Sigmoid colon (tissue), 7 donors: ENCODE measurements around the gene GDAP1L1. TPM values are rescaled to one million over a fixed set of nuclear protein-coding genes. Genes with fewer than 3 reads are reported as not detected.
"Not testable (repeated sequence)": the region's sequence is repeated elsewhere in the genome, so short reads cannot be mapped to it uniquely, and the experiment has no call there.

Experiments used
- DNase-seq: peaks from one replicate; pipeline ENCODE4 v3.0.0-alpha.2; 2019
- H3K27ac ChIP-seq, 4 donors: fragments of 200-600 bp; sonication (generic); one replicate each; pipeline ENCODE4 v1.5.1; 2016 to 2019; ENCODE audit warnings: mild to moderate bottlenecking in 1 of 4
- H3K27me3 ChIP-seq, 3 donors: fragments of 200-600 bp; sonication (generic); one replicate each; pipeline ENCODE4 v1.5.1; 2019; ENCODE audit warnings: mild to moderate bottlenecking in 1 of 3
- H3K36me3 ChIP-seq, 4 donors: fragments of 200-600 bp; sonication (generic); one replicate each; pipeline ENCODE4 v1.5.1; 2016 to 2019
- H3K4me1 ChIP-seq, 4 donors: fragments of 200-600 bp; sonication (generic); one replicate each; pipeline ENCODE4 v1.5.1; 2017 to 2019
- H3K4me3 ChIP-seq, 4 donors: fragments of 200-600 bp; sonication (generic); one replicate each; pipeline ENCODE4 v1.5.1; 2017 to 2019; ENCODE audit warnings: mild to moderate bottlenecking in 2 of 4, moderate library complexity in 1 of 4
- H3K9me3 ChIP-seq, 4 donors: fragments of 200-600 bp in 3 of 4; sonication (generic) in 3 of 4; one replicate each; pipeline versions ENCODE4 v1.5.1 to v1.6.1; 2013 to 2019
- CTCF ChIP-seq, 4 experiments: fragments of 450-650 bp in 3 of 4; fragments of 200-600 bp in 1 of 4; IDR thresholded peaks; one replicate each; pipeline ENCODE4 v1.5.1; 2016 to 2019; ENCODE audit warnings: antibody characterized with exemption in 4 of 4, mild to moderate bottlenecking in 3 of 4, moderate library complexity in 2 of 4
- EP300 ChIP-seq, 4 donors: sonication (generic); formaldehyde crosslinking; IDR thresholded peaks; one replicate each; pipeline ENCODE4 v1.6.1; 2017; ENCODE audit warnings: antibody characterized with exemption in 4 of 4
- POLR2A ChIP-seq, 2 donors: fragments of 450-650 bp; IDR thresholded peaks; one replicate each; pipeline ENCODE4 v1.6.1; 2016; ENCODE audit warnings: antibody characterized with exemption in 2 of 2, mild to moderate bottlenecking in 2 of 2, moderate library complexity in 2 of 2
- POLR2AphosphoS5 ChIP-seq, 4 donors: sonication (generic); formaldehyde crosslinking; IDR thresholded peaks; one replicate each; pipeline ENCODE4 v1.6.1; 2017; ENCODE audit warnings: antibody characterized with exemption in 4 of 4
- WGBS, 2 donors: extraction: QIAGEN DNeasy Blood & Tissue Kit; methylation state at CpG; one replicate each; pipeline ENCODE4 v1.1.7; 2013; 5-methylcytosine and 5-hydroxymethylcytosine counted together
- intact Hi-C: fragments of 100-400 bp; cut with DNase I; formaldehyde crosslinking; loops from one replicate; pipeline ENCODE4 v1.15.1; 2023
- polyA plus RNA-seq, 3 donors: library from polyadenylated mRNA; stranded (reverse); fragments of 200-250 nt; gene quantifications; one replicate each; pipeline ENCODE4 v1.2.3, GENCODE V29; 2013
- total RNA-seq, 4 donors: library from RNA; depleted of rRNA; stranded (reverse); fragments of >200 nt; gene quantifications; one replicate each; pipeline ENCODE4 v1.1.0, GENCODE V29; 2016
- donor health status: healthy with polysubstance abuse.
- donor health status: Bipolar disorder and iron deficiency.
- donor health status: healthy.

The GDAP1L1 gene
- total and polyA plus RNA-seq, 7 donors: 0.20 to 1.4 (median 0.60) TPM; not detected in 2

DNA sequence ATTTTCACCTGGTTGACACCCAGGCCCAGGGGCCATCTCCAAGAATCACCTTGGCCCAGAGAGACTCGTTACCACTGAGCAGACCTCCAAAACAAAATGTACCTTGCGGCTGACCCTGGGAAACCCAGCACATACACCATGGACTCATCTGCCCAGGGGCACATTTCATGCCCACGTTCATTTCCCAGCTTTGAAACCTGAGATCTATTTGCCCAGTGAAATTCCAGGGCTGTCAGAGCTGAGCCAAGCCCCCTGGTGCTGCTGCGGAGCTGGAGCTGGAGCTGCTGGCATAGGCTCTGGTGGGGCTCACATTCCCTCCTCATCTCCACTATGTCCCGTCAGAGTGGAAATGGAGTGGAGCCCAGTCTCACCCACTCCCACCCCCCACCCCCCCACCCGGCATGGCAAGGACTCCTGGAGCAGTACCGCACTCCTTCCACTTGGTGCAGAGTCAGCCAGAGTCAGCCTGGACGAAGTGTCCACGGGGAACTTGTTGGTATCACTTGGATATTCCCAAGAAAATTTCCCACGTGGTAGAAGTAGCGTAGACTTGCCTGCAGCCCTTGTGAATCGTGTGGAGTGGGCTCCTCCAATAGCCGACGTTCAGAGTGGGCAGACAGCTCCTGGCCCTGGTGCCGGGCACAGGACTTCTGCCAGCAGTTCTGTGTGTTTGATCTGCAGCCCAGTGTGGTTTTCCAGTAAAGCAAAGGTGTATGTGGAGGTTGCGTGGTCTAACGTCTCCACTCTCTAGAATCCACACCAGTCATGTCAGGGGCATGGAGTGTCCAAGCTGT lies 18.4 kb upstream of the GDAP1L1 start:
- H3K9me3 ChIP-seq: no peaks in the 10 kb centered on the region
- intact Hi-C loops: no loop called here
- no peaks in the 10 kb centered on the region for H3K36me3 ChIP-seq
- H3K4me1 ChIP-seq: no peaks in the 10 kb centered on the region
- H3K27me3 ChIP-seq: no peaks in the 10 kb centered on the region
- no peak overlapping the region for H3K27ac ChIP-seq
- no peak overlapping the region for H3K4me3 ChIP-seq
- WGBS, 2 donors: 86 to 87% methylated on average over 17 of the region's 17 CpGs
- TF ChIP-seq POLR2A (IDR thresholded peaks at IDR 0.05) (no peak), POLR2AphosphoS5 (IDR thresholded peaks at IDR 0.05) (no peak), EP300 (IDR thresholded peaks at IDR 0.05) (no peak), CTCF (IDR thresholded peaks at IDR 0.05) (no peak)
- no peak for DNase-seq

DNA sequence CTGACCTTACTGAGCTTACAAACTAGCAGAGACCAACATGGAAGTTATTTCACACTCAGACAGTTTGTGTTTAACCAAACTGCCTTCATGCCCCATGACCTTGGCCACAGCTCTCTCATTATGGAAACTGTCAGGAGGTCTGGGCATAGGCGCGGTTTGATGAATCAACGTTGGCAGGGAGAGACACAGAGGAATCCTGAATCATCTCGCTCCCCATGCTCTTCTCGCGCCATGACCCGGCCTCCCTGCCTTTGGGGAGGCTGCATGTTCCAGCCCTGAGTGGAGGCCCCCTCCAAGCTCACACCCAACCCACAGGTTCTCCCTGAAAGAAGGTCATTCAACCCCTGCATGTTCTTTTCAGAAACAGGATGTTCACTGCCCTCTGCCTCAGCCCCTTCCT lies 15.9 kb upstream of the GDAP1L1 start:
- Histone ChIP-seq H3K4me3 (no peak overlapping the region), H3K4me1 (no peaks in the 10 kb centered on the region), H3K36me3 (no peaks in the 10 kb centered on the region), H3K9me3 (no peaks in the 10 kb centered on the region), H3K27ac (no peak overlapping the region), H3K27me3 (no peaks in the 10 kb centered on the region)
- TF ChIP-seq POLR2A (IDR thresholded peaks at IDR 0.05) (no peak), EP300 (IDR thresholded peaks at IDR 0.05) (no peak), POLR2AphosphoS5 (IDR thresholded peaks at IDR 0.05) (no peak), CTCF (IDR thresholded peaks at IDR 0.05) (no peak)
- DNase-seq: no peak
- intact Hi-C loops: no loop called here
- WGBS, 2 donors: 82 to 86% methylated on average over 7 of the region's 7 CpGs

DNA sequence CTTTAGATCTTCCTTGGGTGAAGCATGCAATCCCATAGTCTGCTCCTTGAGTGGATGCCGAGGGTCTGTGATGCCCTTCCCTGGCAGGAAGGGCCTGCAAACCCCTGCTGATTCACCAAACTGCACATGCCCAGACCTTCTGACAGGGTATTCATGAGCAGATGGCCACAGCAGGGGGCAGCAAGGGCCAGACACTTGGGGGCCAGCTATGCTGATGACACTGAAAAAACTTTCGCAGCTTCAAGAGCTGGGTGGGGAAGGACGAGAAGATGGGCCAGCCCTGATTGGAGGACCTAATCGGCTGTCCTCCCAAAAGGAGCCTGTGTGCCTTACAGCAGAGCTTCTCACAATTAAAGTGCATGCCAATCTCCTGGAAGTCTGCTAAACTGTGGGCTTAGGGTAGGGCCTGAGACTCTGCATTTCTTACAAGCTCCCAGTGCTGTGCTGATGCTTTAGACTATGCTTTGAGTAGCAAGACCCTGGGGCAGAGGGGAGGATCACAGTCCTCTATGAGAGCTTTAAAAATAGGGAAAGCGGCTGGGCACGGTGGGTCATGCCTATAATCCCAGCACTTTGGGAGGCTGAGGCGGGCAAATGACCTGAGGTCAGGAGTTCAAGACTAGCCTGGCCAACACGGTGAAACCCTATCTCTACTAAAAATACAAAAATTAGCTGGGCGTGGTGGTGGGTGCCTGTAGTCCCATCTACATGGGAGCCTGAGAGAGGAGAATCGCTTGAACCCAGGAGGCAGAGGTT lies 15.2 kb upstream of the GDAP1L1 start:
- 83 to 87% methylated on average over 10 of the region's 10 CpGs for WGBS, 2 donors
- H3K27me3 ChIP-seq: no peaks in the 10 kb centered on the region
- H3K4me3 ChIP-seq: no peak overlapping the region
- no peaks in the 10 kb centered on the region for H3K4me1 ChIP-seq
- intact Hi-C loops: no loop called here
- no peaks in the 10 kb centered on the region for H3K9me3 ChIP-seq
- TF ChIP-seq POLR2AphosphoS5 (IDR thresholded peaks at IDR 0.05) (no peak), EP300 (IDR thresholded peaks at IDR 0.05) (no peak), POLR2A (IDR thresholded peaks at IDR 0.05) (no peak), CTCF (IDR thresholded peaks at IDR 0.05) (no peak)
- H3K36me3 ChIP-seq: no peaks in the 10 kb centered on the region
- DNase-seq: no peak
- H3K27ac ChIP-seq: no peak overlapping the region

DNA sequence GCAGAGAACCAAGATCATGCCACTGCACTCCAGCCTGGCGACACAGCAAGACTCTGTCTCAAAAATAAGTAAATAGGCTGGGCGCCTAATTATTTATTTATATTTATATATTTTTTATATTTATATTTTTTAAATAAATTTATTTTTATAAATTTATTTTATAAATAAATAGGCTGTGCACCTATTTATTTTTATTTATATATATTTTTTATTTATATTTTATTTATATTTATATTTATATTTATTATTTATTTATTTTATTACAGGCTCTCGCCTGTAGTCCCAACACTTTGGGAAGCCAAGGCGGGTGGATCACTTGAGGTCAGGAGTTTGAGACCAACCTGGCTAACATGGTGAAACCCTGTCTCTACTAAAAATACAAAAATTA lies 14.6 kb upstream of the GDAP1L1 start:
- H3K9me3 ChIP-seq, H3K27me3 ChIP-seq, H3K27ac ChIP-seq, H3K4me3 ChIP-seq, H3K4me1 ChIP-seq, H3K36me3 ChIP-seq, DNase-seq, intact Hi-C loops: not testable (repeated sequence)
- WGBS, 2 donors: 84 to 93% methylated on average over 4 of the region's 4 CpGs

DNA sequence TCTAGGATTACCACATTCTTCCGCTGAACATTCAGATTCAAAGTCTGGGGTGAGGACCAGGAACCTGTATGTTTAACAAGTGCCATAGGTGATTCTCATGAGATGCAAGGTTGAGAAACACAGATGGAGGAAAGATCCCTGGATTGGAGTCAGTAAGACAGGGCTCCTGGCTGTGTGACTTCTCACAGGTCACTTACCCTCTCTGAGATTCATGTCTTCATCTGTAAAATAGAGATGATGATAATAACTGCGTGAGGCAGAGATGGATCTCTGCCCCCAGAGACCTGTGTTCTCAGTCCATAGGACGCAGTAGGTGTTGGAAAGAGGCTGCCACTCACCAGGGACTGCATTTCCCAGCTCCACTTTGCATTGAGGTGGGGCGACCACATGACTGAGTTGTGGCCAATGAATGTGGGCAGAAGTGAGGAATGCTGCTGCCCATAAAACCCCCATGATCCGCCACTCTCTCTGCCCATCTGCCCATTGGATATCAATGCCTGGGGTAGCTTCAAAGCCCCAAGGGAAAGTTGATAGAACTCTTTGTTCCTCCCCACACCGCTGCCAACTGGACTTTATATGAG lies 13.6 kb upstream of the GDAP1L1 start:
- H3K4me1 ChIP-seq: no peaks in the 10 kb centered on the region
- H3K4me3 ChIP-seq: no peak overlapping the region
- H3K27ac ChIP-seq: no peak overlapping the region
- no peaks in the 10 kb centered on the region for H3K27me3 ChIP-seq
- no peaks in the 10 kb centered on the region for H3K9me3 ChIP-seq
- DNase-seq: no peak
- H3K36me3 ChIP-seq: no peaks in the 10 kb centered on the region
- intact Hi-C loops: no loop called here
- TF ChIP-seq CTCF (IDR thresholded peaks at IDR 0.05) (no peak), EP300 (IDR thresholded peaks at IDR 0.05) (no peak), POLR2A (IDR thresholded peaks at IDR 0.05) (no peak), POLR2AphosphoS5 (IDR thresholded peaks at IDR 0.05) (no peak)
- WGBS, 2 donors: 91 to 93% methylated on average over 6 of the region's 6 CpGs
